ENCODE data around the gene ETFRF1.

ETFRF1 gene

DNA sequence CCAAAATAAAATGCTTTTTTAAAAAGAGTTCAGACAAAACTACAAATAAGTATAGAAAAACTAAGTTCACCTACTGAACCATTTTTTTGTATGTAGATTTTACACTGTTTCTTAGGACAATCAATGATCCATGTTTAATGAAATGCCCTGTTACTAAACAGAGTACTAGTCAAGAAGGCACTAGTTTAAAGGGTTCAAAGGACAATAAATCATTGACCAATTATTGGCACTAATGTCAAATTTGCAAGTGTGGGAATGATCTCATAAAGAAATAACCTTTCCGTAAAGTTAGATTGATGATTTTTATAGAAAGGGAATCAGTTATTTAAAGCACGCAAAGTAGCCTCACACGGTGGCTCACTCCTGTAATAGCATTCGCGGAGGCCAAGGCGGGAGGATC, 4.2 kb upstream of the ETFRF1 start:
- TF ChIP-seq, protein P1, sequence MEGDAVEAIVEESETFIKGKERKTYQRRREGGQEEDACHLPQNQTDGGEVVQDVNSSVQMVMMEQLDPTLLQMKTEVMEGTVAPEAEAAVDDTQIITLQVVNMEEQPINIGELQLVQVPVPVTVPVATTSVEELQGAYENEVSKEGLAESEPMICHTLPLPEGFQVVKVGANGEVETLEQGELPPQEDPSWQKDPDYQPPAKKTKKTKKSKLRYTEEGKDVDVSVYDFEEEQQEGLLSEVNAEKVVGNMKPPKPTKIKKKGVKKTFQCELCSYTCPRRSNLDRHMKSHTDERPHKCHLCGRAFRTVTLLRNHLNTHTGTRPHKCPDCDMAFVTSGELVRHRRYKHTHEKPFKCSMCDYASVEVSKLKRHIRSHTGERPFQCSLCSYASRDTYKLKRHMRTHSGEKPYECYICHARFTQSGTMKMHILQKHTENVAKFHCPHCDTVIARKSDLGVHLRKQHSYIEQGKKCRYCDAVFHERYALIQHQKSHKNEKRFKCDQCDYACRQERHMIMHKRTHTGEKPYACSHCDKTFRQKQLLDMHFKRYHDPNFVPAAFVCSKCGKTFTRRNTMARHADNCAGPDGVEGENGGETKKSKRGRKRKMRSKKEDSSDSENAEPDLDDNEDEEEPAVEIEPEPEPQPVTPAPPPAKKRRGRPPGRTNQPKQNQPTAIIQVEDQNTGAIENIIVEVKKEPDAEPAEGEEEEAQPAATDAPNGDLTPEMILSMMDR (IDR thresholded peaks at IDR 0.05; ENCODE audit: insufficient read depth, low read depth, low read length, missing control alignments): no peak
- DNase-seq (ENCODE audit: low read depth): no peak
- H3K4me3 ChIP-seq (ENCODE audit: low read length): no peak overlapping the region

DNA sequence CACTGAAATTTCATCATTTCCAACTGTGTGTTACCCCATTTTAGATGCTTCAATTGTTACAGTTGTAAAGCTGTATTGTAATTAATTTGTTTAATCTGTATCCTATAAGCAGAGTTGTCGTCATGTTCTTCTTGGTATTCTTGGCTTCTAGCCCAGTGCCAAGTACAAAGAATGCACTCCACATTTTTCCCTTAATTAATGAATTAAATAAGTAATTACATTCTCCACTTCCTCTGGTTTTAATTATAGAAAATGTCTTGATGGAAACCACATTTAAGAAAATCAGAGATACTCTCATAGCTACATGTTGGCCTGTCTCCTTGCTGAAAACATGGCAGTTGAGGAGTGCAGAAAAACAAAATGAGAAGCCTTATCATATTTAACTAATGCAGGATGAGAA, 823 bp upstream of the ETFRF1 start:
- TF ChIP-seq, protein P1 (IDR thresholded peaks at IDR 0.05; ENCODE audit: insufficient read depth, low read depth, low read length, missing control alignments): no peak
- no peak for DNase-seq (ENCODE audit: low read depth)
- no peak overlapping the region for H3K4me3 ChIP-seq (ENCODE audit: low read length)

GRCh38 chr12:25194722-25195055, 348 bp upstream of the ETFRF1 start:
- TF ChIP-seq, protein P1 (IDR thresholded peaks at IDR 0.05; ENCODE audit: insufficient read depth, low read depth, low read length, missing control alignments): no peak
- H3K4me3 ChIP-seq (ENCODE audit: low read length): peak overlapping the region; percentile 95
- DNase-seq (ENCODE audit: low read depth): no peak

- TF ChIP-seq, protein P1 (IDR thresholded peaks at IDR 0.05; ENCODE audit: insufficient read depth, low read depth, low read length, missing control alignments): no peak
These were observed 2.6 kb downstream of the ETFRF1 start for GRCh38 chr12:25197608-25198007.

DNA sequence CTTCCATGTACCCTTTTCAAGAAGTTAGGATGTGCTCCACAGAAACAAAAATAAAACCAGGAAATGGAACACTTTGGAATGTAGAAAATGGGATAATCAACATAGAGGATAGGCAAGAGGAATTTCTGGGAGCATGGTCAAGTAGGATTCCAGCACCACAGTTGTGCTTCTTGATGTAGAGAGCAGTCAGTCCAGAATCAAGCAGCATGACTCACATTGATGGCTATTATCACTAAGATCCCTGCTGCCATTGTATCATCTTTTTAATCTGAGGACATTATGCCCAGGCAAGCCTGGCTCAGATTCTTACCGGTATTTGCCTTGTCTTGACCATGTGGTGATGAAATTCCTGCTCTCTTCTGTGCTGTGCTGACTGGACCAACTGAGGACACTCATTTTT, 5.7 kb downstream of the ETFRF1 start:
- TF ChIP-seq, protein P1 (IDR thresholded peaks at IDR 0.05; ENCODE audit: insufficient read depth, low read depth, low read length, missing control alignments): no peak

More at GRCh38 chr12:25197608-25198007, 2.6 kb downstream of the ETFRF1 start:
- no peak overlapping the region for H3K4me3 ChIP-seq (ENCODE audit: low read length)
- DNase-seq (ENCODE audit: low read depth): no peak

GRCh38 chr12:25202137-25202536, 7.1 kb downstream of the ETFRF1 start:
- TF ChIP-seq, protein P1 (IDR thresholded peaks at IDR 0.05; ENCODE audit: insufficient read depth, low read depth, low read length, missing control alignments): no peak
- H3K4me3 ChIP-seq (ENCODE audit: low read length): no peak overlapping the region
- no peak for DNase-seq (ENCODE audit: low read depth)

More for the DNA sequence above, 5.7 kb downstream of the ETFRF1 start:
- no peak overlapping the region for H3K4me3 ChIP-seq (ENCODE audit: low read length)
- peak; percentile 66 for DNase-seq (ENCODE audit: low read depth)

GRCh38 chr12:25207411-25207810, 12.4 kb downstream of the ETFRF1 start:
- TF ChIP-seq, protein P1 (IDR thresholded peaks at IDR 0.05; ENCODE audit: insufficient read depth, low read depth, low read length, missing control alignments): no peak
- H3K4me3 ChIP-seq (ENCODE audit: low read length): no peak overlapping the region
- DNase-seq (ENCODE audit: low read depth): no peak

Data from epithelial cell of esophagus (primary cell).